Liver (tissue), 3 donors: ENCODE data around the gene ZXDB.
A peak's percentile ranks its signal among the peaks of the same experiment; 100 is the strongest.

Experiments
- FOXA1 ChIP-seq: IDR thresholded peaks from 2 replicates; pipeline ENCODE4 v1.6.1; 2016; ENCODE audit warnings: antibody characterized with exemption
- GABPA ChIP-seq, 2 donors: IDR thresholded peaks in 1 of 2; conservative IDR thresholded peaks in 1 of 2; 2 replicates each; pipeline ENCODE4 v1.6.1; 2016; ENCODE audit warnings: antibody characterized with exemption in 2 of 2, mild to moderate bottlenecking in 1 of 2, moderate library complexity in 1 of 2
- NR2F2 ChIP-seq: IDR thresholded peaks from 2 replicates; pipeline ENCODE4 v1.6.1; 2016; ENCODE audit warnings: antibody characterized with exemption
- RAD21 ChIP-seq, 2 donors: IDR thresholded peaks; 2 replicates each; pipeline ENCODE4 v1.6.1; 2016; ENCODE audit warnings: antibody characterized with exemption in 2 of 2, mild to moderate bottlenecking in 2 of 2
- RXRA ChIP-seq, 2 donors: IDR thresholded peaks; 2 replicates each; pipeline ENCODE4 v1.6.1; 2017 to 2018; ENCODE audit warnings: antibody characterized with exemption in 2 of 2, mild to moderate bottlenecking in 1 of 2
- SP1 ChIP-seq: IDR thresholded peaks from 2 replicates; pipeline ENCODE4 v1.6.1; 2018; ENCODE audit warnings: antibody characterized with exemption, mild to moderate bottlenecking
- TAF1 ChIP-seq: conservative IDR thresholded peaks from 2 replicates; pipeline ENCODE4 v1.6.1; 2016; ENCODE audit warnings: antibody characterized with exemption, mild to moderate bottlenecking
- TF ChIP-seq, protein P1 (sequence below): fragments of 150-350 bp; IDR thresholded peaks from 2 replicates; pipeline ENCODE4 v1.5.1; 2017; ENCODE audit warnings: improper control_type of control experiment, low read depth, low read length; ENCODE audit not compliant: missing input control
- TF ChIP-seq, protein P2 (sequence below): IDR thresholded peaks from 2 replicates; pipeline ENCODE4 v1.6.1; 2016; ENCODE audit warnings: antibody characterized with exemption
- TF ChIP-seq, protein P3 (sequence below): IDR thresholded peaks from 2 replicates; pipeline ENCODE4 v1.6.1; 2016; ENCODE audit warnings: antibody characterized with exemption, mild to moderate bottlenecking
- TF ChIP-seq, protein P4 (sequence below): IDR thresholded peaks from 2 replicates; pipeline ENCODE4 v1.6.1; 2016; ENCODE audit warnings: antibody characterized with exemption
- donor health status: healthy.
- donor health status: healthy.

DNA sequence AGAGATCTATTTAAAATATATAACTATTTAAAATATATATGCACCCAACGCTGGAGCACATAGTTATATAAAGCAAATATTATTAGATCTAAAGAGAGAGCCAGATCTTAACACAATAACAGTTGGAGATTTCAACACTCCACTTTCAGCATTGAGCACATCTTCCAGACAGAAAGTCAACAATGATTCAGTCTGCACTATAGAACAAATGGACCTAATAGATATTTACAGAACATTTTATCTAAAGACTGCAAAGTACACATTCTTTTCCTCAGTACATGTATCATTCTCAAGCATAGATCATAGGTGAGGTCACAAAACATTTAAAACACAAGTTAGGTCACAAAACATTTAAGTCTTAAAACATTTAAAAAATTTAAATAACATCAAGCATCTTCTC is 51.9 kb downstream of the ZXDB start:
- TF ChIP-seq, protein P1, sequence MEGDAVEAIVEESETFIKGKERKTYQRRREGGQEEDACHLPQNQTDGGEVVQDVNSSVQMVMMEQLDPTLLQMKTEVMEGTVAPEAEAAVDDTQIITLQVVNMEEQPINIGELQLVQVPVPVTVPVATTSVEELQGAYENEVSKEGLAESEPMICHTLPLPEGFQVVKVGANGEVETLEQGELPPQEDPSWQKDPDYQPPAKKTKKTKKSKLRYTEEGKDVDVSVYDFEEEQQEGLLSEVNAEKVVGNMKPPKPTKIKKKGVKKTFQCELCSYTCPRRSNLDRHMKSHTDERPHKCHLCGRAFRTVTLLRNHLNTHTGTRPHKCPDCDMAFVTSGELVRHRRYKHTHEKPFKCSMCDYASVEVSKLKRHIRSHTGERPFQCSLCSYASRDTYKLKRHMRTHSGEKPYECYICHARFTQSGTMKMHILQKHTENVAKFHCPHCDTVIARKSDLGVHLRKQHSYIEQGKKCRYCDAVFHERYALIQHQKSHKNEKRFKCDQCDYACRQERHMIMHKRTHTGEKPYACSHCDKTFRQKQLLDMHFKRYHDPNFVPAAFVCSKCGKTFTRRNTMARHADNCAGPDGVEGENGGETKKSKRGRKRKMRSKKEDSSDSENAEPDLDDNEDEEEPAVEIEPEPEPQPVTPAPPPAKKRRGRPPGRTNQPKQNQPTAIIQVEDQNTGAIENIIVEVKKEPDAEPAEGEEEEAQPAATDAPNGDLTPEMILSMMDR = no peak
- no peak for TF ChIP-seq SP1
- TF ChIP-seq, protein P2, sequence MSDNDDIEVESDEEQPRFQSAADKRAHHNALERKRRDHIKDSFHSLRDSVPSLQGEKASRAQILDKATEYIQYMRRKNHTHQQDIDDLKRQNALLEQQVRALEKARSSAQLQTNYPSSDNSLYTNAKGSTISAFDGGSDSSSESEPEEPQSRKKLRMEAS = no peak
- no peak for TF ChIP-seq GABPA (IDR thresholded peaks at IDR 0.05 in 1 of 2, conservative IDR thresholded peaks at IDR 0.05 in 1 of 2)
- TF ChIP-seq TAF1 = no peak
- peak; percentile 61 for TF ChIP-seq FOXA1
- TF ChIP-seq RAD21 (IDR thresholded peaks at IDR 0.05) = no peak
- TF ChIP-seq, protein P3, sequence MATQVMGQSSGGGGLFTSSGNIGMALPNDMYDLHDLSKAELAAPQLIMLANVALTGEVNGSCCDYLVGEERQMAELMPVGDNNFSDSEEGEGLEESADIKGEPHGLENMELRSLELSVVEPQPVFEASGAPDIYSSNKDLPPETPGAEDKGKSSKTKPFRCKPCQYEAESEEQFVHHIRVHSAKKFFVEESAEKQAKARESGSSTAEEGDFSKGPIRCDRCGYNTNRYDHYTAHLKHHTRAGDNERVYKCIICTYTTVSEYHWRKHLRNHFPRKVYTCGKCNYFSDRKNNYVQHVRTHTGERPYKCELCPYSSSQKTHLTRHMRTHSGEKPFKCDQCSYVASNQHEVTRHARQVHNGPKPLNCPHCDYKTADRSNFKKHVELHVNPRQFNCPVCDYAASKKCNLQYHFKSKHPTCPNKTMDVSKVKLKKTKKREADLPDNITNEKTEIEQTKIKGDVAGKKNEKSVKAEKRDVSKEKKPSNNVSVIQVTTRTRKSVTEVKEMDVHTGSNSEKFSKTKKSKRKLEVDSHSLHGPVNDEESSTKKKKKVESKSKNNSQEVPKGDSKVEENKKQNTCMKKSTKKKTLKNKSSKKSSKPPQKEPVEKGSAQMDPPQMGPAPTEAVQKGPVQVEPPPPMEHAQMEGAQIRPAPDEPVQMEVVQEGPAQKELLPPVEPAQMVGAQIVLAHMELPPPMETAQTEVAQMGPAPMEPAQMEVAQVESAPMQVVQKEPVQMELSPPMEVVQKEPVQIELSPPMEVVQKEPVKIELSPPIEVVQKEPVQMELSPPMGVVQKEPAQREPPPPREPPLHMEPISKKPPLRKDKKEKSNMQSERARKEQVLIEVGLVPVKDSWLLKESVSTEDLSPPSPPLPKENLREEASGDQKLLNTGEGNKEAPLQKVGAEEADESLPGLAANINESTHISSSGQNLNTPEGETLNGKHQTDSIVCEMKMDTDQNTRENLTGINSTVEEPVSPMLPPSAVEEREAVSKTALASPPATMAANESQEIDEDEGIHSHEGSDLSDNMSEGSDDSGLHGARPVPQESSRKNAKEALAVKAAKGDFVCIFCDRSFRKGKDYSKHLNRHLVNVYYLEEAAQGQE = no peak
- TF ChIP-seq RXRA (IDR thresholded peaks at IDR 0.05) = peak in 1 of 2 donors; percentile 42
- TF ChIP-seq, protein P4, sequence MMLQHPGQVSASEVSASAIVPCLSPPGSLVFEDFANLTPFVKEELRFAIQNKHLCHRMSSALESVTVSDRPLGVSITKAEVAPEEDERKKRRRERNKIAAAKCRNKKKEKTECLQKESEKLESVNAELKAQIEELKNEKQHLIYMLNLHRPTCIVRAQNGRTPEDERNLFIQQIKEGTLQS = no peak
- no peak for TF ChIP-seq NR2F2
